Measurements from ENCODE around the gene TBC1D22A. TPM values are rescaled to one million over a fixed set of nuclear protein-coding genes. Genes with fewer than 3 reads are reported as not detected.

TBC1D22A gene
- total and polyA plus RNA-seq, 9 of the 15 experiments (the other 6 are each of a cell fraction or from before 2014, with no cell fraction given), result 0.20 to 11.5 (median 5.2) TPM

- DNase-seq (ENCODE audit: extremely low read depth in 1 of 4, low spot score in 3 of 4) (no peak), ATAC-seq (no peak), FAIRE-seq (no peak)
- intact Hi-C loops (cut with micrococcal nuclease), result no loop called here
- WGBS (ENCODE audit: insufficient coverage, low coverage, missing lambda C conversion rate), result 0% methylated on average over 4 of the region's 10 CpGs
- Histone ChIP-seq H3K36me3 (ENCODE audit: control insufficient read depth, insufficient read depth, low read length) (no peaks in the 10 kb centered on the region), H2AFZ (ENCODE audit: low read depth, low read length) (no peak overlapping the region), H3K27me3 (ENCODE audit: control insufficient read depth in 2 of 2, insufficient read depth in 2 of 2, low read length in 2 of 2) (peaks cover 12 to 44% of the 10 kb centered on the region in 2 experiments; a peak in 3 of 5 replicates), H3K79me2 (ENCODE audit: control insufficient read depth, insufficient read depth, low read length) (no peaks in the 10 kb centered on the region), H3K9me1 (ENCODE audit: control insufficient read depth, insufficient read depth, low read length) (no peaks in the 10 kb centered on the region), H3K4me3 (no peak overlapping the region), H3K9me3 (replicated peaks; ENCODE audit: control insufficient read depth, insufficient read depth, low read depth, low read length) (no peaks in the 10 kb centered on the region), H3K27ac (ENCODE audit: extremely low read depth, low read depth, low read length) (no peak overlapping the region), H4K20me1 (replicated peaks; ENCODE audit: control insufficient read depth, insufficient read depth, low read length) (0 out of 2 replicates have a peak, but pooled peaks cover 3% of the 10 kb centered on the region), H3K9ac (ENCODE audit: insufficient read depth in 1 of 2, low read depth in 2 of 2, low read length in 2 of 2) (no peak overlapping the region), H3K4me1 (replicated peaks in 1 of 2; ENCODE audit: control insufficient read depth in 2 of 2, insufficient read depth in 2 of 2, low read length in 2 of 2) (no peaks in the 10 kb centered on the region), H3K4me2 (ENCODE audit: insufficient read depth, low read length) (no peak overlapping the region)
- BruUV-seq (replicated peaks), result no TSS peak
- in situ Hi-C loops (cut with MboI), result no loop called here
- ChIA-PET POLR2A (interaction anchor here (0.6 kb wide), 1 partner anchor 187 kb away, joined by 3 read pairs; no protein-coding TSS in a partner anchor), CTCF (ENCODE audit: low intra/inter-chr PET ratio) (no interaction called here)
- TF ChIP-seq ZNF263 (CRISPR knock-in tag; IDR thresholded peaks at IDR 0.05; ENCODE audit: borderline replicate concordance) (no peak), ESRRB (CRISPR knock-in tag; IDR thresholded peaks at IDR 0.05; ENCODE audit: borderline replicate concordance) (no peak), BRCA1 (IDR thresholded peaks at IDR 0.05) (no peak), BRCA1 (CRISPR knock-in tag; IDR thresholded peaks at IDR 0.05) (no peak), ZNF24 (IDR thresholded peaks at IDR 0.05) (no peak), HNRNPK (IDR thresholded peaks at IDR 0.05; ENCODE audit: low read depth, low read length, poor library complexity, severe bottlenecking) (no peak), MCM2 (IDR thresholded peaks at IDR 0.05; ENCODE audit: low read depth) (no peak), ZZZ3 (IDR thresholded peaks at IDR 0.05) (no peak), CREB1 (IDR thresholded peaks at IDR 0.05) (no peak), CREB1 (CRISPR knock-in tag; IDR thresholded peaks at IDR 0.05) (no peak), ZNF584 (CRISPR knock-in tag; IDR thresholded peaks at IDR 0.05; ENCODE audit: low read depth) (no peak), ZNF121 (CRISPR knock-in tag; conservative IDR thresholded peaks at IDR 0.05) (no peak), SRSF9 (IDR thresholded peaks at IDR 0.05; ENCODE audit: borderline replicate concordance, low read depth, low read length) (no peak), TBL1XR1 (IDR thresholded peaks at IDR 0.05; ENCODE audit: low read length in 2 of 2) (no peak), ZBTB40 (IDR thresholded peaks at IDR 0.05) (no peak), ZBTB40 (CRISPR knock-in tag; IDR thresholded peaks at IDR 0.05) (no peak), MTA2 (IDR thresholded peaks at IDR 0.05; ENCODE audit: low read depth) (no peak)
These were observed 441.1 kb downstream of the TBC1D22A start for GRCh38 chr22:47203554-47203991.

Measured in K562 (cell line).